Smooth muscle cell (in vitro differentiated cells): ENCODE measurements around the gene TEKT3. TPM values are rescaled to one million over a fixed set of nuclear protein-coding genes. Genes with fewer than 3 reads are reported as not detected.

Experiments used
- DNase-seq: peaks from one replicate; lab custom pipeline; 2025; ENCODE audit not compliant: unreplicated experiment; lab: John Stamatoyannopoulos, UW
- H2AFZ ChIP-seq: fragments of 200-600 bp; sonication (generic); 2 replicates; pipeline ENCODE4 v1.6.0; 2016; ENCODE audit warnings: antibody characterized with exemption, low read depth, mild to moderate bottlenecking
- H3F3A ChIP-seq: fragments of 200-600 bp; sonication (generic); 2 replicates; pipeline ENCODE4 v1.6.0; 2017; ENCODE audit warnings: antibody characterized with exemption, low read depth
- H3K27ac ChIP-seq: fragments of 200-600 bp; sonication (generic); 2 replicates; pipeline ENCODE4 v1.5.1; 2016; ENCODE audit warnings: low read depth, mild to moderate bottlenecking
- H3K27me3 ChIP-seq: fragments of 200-600 bp; sonication (generic); 2 replicates; pipeline ENCODE4 v1.6.1; 2016; ENCODE audit warnings: low read depth, mild to moderate bottlenecking
- H3K36me3 ChIP-seq: fragments of 200-600 bp; sonication (generic); 2 replicates; pipeline ENCODE4 v1.5.1; 2016; ENCODE audit warnings: low read depth
- H3K4me1 ChIP-seq: fragments of 200-600 bp; sonication (generic); 2 replicates; pipeline ENCODE4 v1.5.1; 2016; ENCODE audit warnings: low read depth
- H3K4me2 ChIP-seq: fragments of 200-600 bp; sonication (generic); 2 replicates; pipeline ENCODE4 v1.6.0; 2016; ENCODE audit warnings: mild to moderate bottlenecking
- H3K4me3 ChIP-seq: fragments of 200-600 bp; sonication (generic); 2 replicates; pipeline ENCODE4 v1.5.1; 2016; ENCODE audit warnings: mild to moderate bottlenecking
- H3K79me2 ChIP-seq: fragments of 200-600 bp; sonication (generic); 2 replicates; pipeline ENCODE4 v1.6.0; 2016; ENCODE audit warnings: low read depth, mild to moderate bottlenecking
- H3K9ac ChIP-seq: fragments of 200-600 bp; sonication (generic); 2 replicates; pipeline ENCODE4 v1.6.0; 2016; ENCODE audit warnings: low read depth
- H3K9me3 ChIP-seq: fragments of 200-600 bp; sonication (generic); replicated peaks from 2 replicates; pipeline ENCODE4 v1.5.1; 2016; ENCODE audit warnings: low read depth
- H4K20me1 ChIP-seq: fragments of 200-600 bp; sonication (generic); 2 replicates; pipeline ENCODE4 v1.6.0; 2016; ENCODE audit warnings: low read depth
- CTCF ChIP-seq: fragments of 200-600 bp; sonication (generic); IDR thresholded peaks from 2 replicates; pipeline ENCODE4 v1.5.1; 2017; ENCODE audit warnings: borderline replicate concordance, mild to moderate bottlenecking, antibody characterized with exemption; ENCODE audit not compliant: insufficient read depth, poor library complexity, severe bottlenecking
- WGBS: methylation state at CpG from one replicate; pipeline ENCODE4 v1.1.7; 2016; ENCODE audit warnings: low lambda C conversion rate; 5-methylcytosine and 5-hydroxymethylcytosine counted together
- polyA plus RNA-seq: library from polyadenylated mRNA; unstranded; fragments of >200 nt; fragmentation: Nextera tagmentation; extraction: Ambion mirVana; gene quantifications from 2 replicates; pipeline ENCODE4 v1.2.1, GENCODE V29; 2016
- total RNA-seq: library from RNA; depleted of rRNA; stranded (reverse); fragments of >200 nt; gene quantifications from 2 replicates; pipeline ENCODE4 v1.2.3, GENCODE V29; 2014

Gene TEKT3
- total and polyA plus RNA-seq, 2 experiments from 2014 or later, result 0.09 to 1.00 TPM

- Histone ChIP-seq H3K27ac (no peak overlapping the region), H3K79me2 (no peaks in the 10 kb centered on the region), H3K27me3 (peaks cover 13% of the 10 kb centered on the region), H3K36me3 (no peaks in the 10 kb centered on the region), H3K4me2 (no peak overlapping the region), H2AFZ (no peak overlapping the region), H3K4me3 (no peak overlapping the region), H3K9ac (no peak overlapping the region), H3K9me3 (no peaks in the 10 kb centered on the region), H4K20me1 (no peaks in the 10 kb centered on the region), H3K4me1 (no peaks in the 10 kb centered on the region), H3F3A (peaks cover 23% of the 10 kb centered on the region)
- no peak for TF ChIP-seq CTCF
- WGBS, result 27% methylated on average over 5 of the region's 5 CpGs
- no peak for DNase-seq
Measured at GRCh38 chr17:15269780-15270089, 71.7 kb downstream of the TEKT3 start.

- TF ChIP-seq CTCF, result no peak
- Histone ChIP-seq H4K20me1 (no peaks in the 10 kb centered on the region), H3F3A (peaks cover 23% of the 10 kb centered on the region), H3K4me2 (no peak overlapping the region), H3K4me1 (no peaks in the 10 kb centered on the region), H3K79me2 (no peaks in the 10 kb centered on the region), H3K9ac (no peak overlapping the region), H3K36me3 (no peaks in the 10 kb centered on the region), H3K4me3 (no peak overlapping the region), H3K27me3 (peaks cover 15% of the 10 kb centered on the region), H2AFZ (no peak overlapping the region), H3K9me3 (no peaks in the 10 kb centered on the region), H3K27ac (no peak overlapping the region)
- no peak for DNase-seq
- WGBS, result 62% methylated on average over 7 of the region's 7 CpGs
Measured at GRCh38 chr17:15269087-15269779, 72.2 kb downstream of the TEKT3 start.

- Histone ChIP-seq H3K4me3 (no peak overlapping the region), H2AFZ (no peak overlapping the region), H3K9me3 (no peaks in the 10 kb centered on the region), H3F3A (peaks cover 20% of the 10 kb centered on the region), H3K27me3 (peaks cover 15% of the 10 kb centered on the region), H3K27ac (no peak overlapping the region), H3K79me2 (no peaks in the 10 kb centered on the region), H3K4me1 (no peaks in the 10 kb centered on the region), H3K36me3 (no peaks in the 10 kb centered on the region), H3K9ac (no peak overlapping the region), H4K20me1 (no peaks in the 10 kb centered on the region), H3K4me2 (no peak overlapping the region)
- 62% methylated on average over 1 of the region's 1 CpG for WGBS
- no peak for DNase-seq
- TF ChIP-seq CTCF, result no peak
Measured at GRCh38 chr17:15268461-15268860, 72.9 kb downstream of the TEKT3 start.

- Histone ChIP-seq H3K79me2 (no peaks in the 10 kb centered on the region), H3K36me3 (no peaks in the 10 kb centered on the region), H4K20me1 (no peaks in the 10 kb centered on the region), H3K27ac (no peak overlapping the region), H3K9me3 (no peaks in the 10 kb centered on the region), H3K4me1 (no peaks in the 10 kb centered on the region), H3K4me3 (no peak overlapping the region), H3F3A (peaks cover 20% of the 10 kb centered on the region), H3K27me3 (peaks cover 15% of the 10 kb centered on the region), H2AFZ (no peak overlapping the region), H3K9ac (no peak overlapping the region), H3K4me2 (no peak overlapping the region)
- 75% methylated on average over 3 of the region's 3 CpGs for WGBS
- no peak for TF ChIP-seq CTCF
- no peak for DNase-seq
Measured at GRCh38 chr17:15267996-15268395, 73.4 kb downstream of the TEKT3 start.
